HepG2 (cell line): ENCODE measurements around the gene SLC25A11. TPM values are rescaled to one million over a fixed set of nuclear protein-coding genes. Genes with fewer than 3 reads are reported as not detected.

ENCODE experiments used
- AHDC1 ChIP-seq: sonication (generic); formaldehyde crosslinking; IDR thresholded peaks from 2 replicates; pipeline ENCODE4 v1.5.1; 2020; ENCODE audit warnings: mild to moderate bottlenecking, missing genetic modification reagents, borderline replicate concordance
- ARID5B ChIP-seq: IDR thresholded peaks from 2 replicates; pipeline ENCODE4 v1.4.0; 2020; ENCODE audit warnings: mild to moderate bottlenecking, missing genetic modification reagents
- ETS1 ChIP-seq: sonication (generic); formaldehyde crosslinking; IDR thresholded peaks from 2 replicates; pipeline ENCODE4 v1.4.0; 2020; ENCODE audit warnings: missing genetic modification reagents
- FOSL2 ChIP-seq: sonication (generic); formaldehyde crosslinking; IDR thresholded peaks from 2 replicates; pipeline ENCODE4 v1.4.0; 2020; ENCODE audit warnings: missing genetic modification reagents
- HNRNPH1 ChIP-seq: fragments of 200-400 bp; formaldehyde crosslinking; optimal IDR thresholded peaks from 2 replicates; pipeline ENCODE3; 2017; ENCODE audit warnings: mild to moderate bottlenecking, low read depth, low read length
- SIN3B ChIP-seq: fragments of 150-350 bp; IDR thresholded peaks from 2 replicates; pipeline ENCODE4 v1.6.1; 2014; ENCODE audit warnings: low read length
- SP2 ChIP-seq: sonication (generic); formaldehyde crosslinking; IDR thresholded peaks from 2 replicates; pipeline ENCODE4 v1.5.1; 2020; ENCODE audit warnings: mild to moderate bottlenecking, missing genetic modification reagents
- SSRP1 ChIP-seq: IDR thresholded peaks from 2 replicates; pipeline ENCODE4 v1.6.1; 2016; ENCODE audit warnings: control low read depth
- STAT5B ChIP-seq: sonication (generic); formaldehyde crosslinking; IDR thresholded peaks from 2 replicates; pipeline ENCODE4 v1.4.0; 2020; ENCODE audit warnings: missing genetic modification reagents
- ZBTB2 ChIP-seq: sonication (generic); formaldehyde crosslinking; IDR thresholded peaks from 2 replicates; pipeline ENCODE4 v1.8.0; 2022; ENCODE audit warnings: low read depth, missing genetic modification reagents
- ZMYM3 ChIP-seq: sonication (generic); formaldehyde crosslinking; IDR thresholded peaks from 2 replicates; pipeline ENCODE4 v1.5.1; 2020; ENCODE audit warnings: mild to moderate bottlenecking, missing genetic modification reagents
- ZNF124 ChIP-seq: sonication (generic); formaldehyde crosslinking; IDR thresholded peaks from 2 replicates; pipeline ENCODE4 v1.4.0; 2020; ENCODE audit warnings: missing genetic modification reagents
- ZNF235 ChIP-seq: sonication (generic); formaldehyde crosslinking; IDR thresholded peaks from 2 replicates; pipeline ENCODE4 v1.8.1; 2023; ENCODE audit warnings: mild to moderate bottlenecking, missing genetic modification reagents, borderline replicate concordance
- ZNF629 ChIP-seq: sonication (generic); formaldehyde crosslinking; conservative IDR thresholded peaks from 2 replicates; pipeline ENCODE4 v1.5.0; 2020; ENCODE audit warnings: missing genetic modification reagents
- ZNF674 ChIP-seq: sonication (generic); formaldehyde crosslinking; IDR thresholded peaks from 2 replicates; pipeline ENCODE4 v1.5.0; 2020; ENCODE audit warnings: low read depth, mild to moderate bottlenecking, missing genetic modification reagents
- ZNF761 ChIP-seq: sonication (generic); formaldehyde crosslinking; conservative IDR thresholded peaks from 2 replicates; pipeline ENCODE4 v1.4.0; 2020; ENCODE audit warnings: mild to moderate bottlenecking, missing genetic modification reagents
- ZNF790 ChIP-seq: sonication (generic); formaldehyde crosslinking; IDR thresholded peaks from 2 replicates; pipeline ENCODE4 v1.8.0; 2022; ENCODE audit warnings: missing genetic modification reagents, mild to moderate bottlenecking, borderline replicate concordance
- polyA plus RNA-seq, 8 experiments: library from polyadenylated mRNA; depleted of rRNA in 3 of 8; stranded (reverse) in 7 of 8; unstranded in 1 of 8; fragments of >200 nt; fragmentation: Illumina TruSeq in 4 of 8; extraction: Trizol in 4 of 8; gene quantifications; 2 replicates each; pipeline versions ENCODE4 v1.2.1 to v1.2.3, GENCODE V29; 2011 to 2016; ENCODE audit warnings: low read depth in 4 of 8, missing spikeins in 1 of 8, mixed read lengths in 1 of 8; ENCODE audit not compliant: insufficient read depth in 1 of 8
- total RNA-seq, 5 experiments: library from RNA; depleted of rRNA; stranded (reverse); fragments of >200 nt; fragmentation: Illumina TruSeq; extraction: Trizol; gene quantifications; 2 replicates each; pipeline ENCODE4 v1.2.3, GENCODE V29; 2016; ENCODE audit warnings: low read depth in 1 of 5

Gene SLC25A11
- total and polyA plus RNA-seq, 2 of the 13 experiments (the other 11 are each of a cell fraction or from before 2014, with no cell fraction given) = 35.4 to 47.2 TPM

- TF ChIP-seq ZNF235 (CRISPR knock-in tag) (no peak), ARID5B (peak; percentile 52; the same call in 1 of the 2 replicates), ZNF629 (no peak), ZNF761 (CRISPR knock-in tag) (no peak), STAT5B (CRISPR knock-in tag) (no peak; the same call in 1 of the 2 replicates), AHDC1 (CRISPR knock-in tag) (no peak), SIN3B (no peak), HNRNPH1 (peak; percentile 65), SP2 (CRISPR knock-in tag) (peak; percentile 86), ZNF790 (CRISPR knock-in tag) (0 out of 2 replicates have a peak, but pooled peaks have one; percentile 79), ETS1 (CRISPR knock-in tag) (no peak), ZBTB2 (CRISPR knock-in tag) (peak; percentile 64; the same call in 1 of the 2 replicates), SSRP1 (CRISPR knock-in tag) (no peak), FOSL2 (CRISPR knock-in tag) (peak; percentile 50), ZNF124 (CRISPR knock-in tag) (no peak), ZMYM3 (CRISPR knock-in tag) (0 out of 2 replicates have a peak, but pooled peaks have one; percentile 9), ZNF674 (CRISPR knock-in tag) (no peak)
Observed at GRCh38 chr17:4967539-4968485, 28.0 kb upstream of the SLC25A11 start, which contains the start of gene SPAG7 (continued).
